Stimulated activated CD4-positive, alpha-beta T cell treated with anti-CD3 and anti-CD28 coated beads, Interleukin-1b, Interleukin-23, amount 100 ng/mL, for 48 hours (primary cell): Measurements from ENCODE around the gene RPN2.
A peak's percentile ranks its signal among the peaks of the same experiment; 100 is the strongest.

Experiments used
- DNase-seq: peaks from one replicate; pipeline ENCODE4 v3.0.0-alpha.2; 2020

The RPN2 gene

GRCh38 chr20:37243937-37244571 lies 64.9 kb downstream of the RPN2 start:
- no peak for DNase-seq

GRCh38 chr20:37244572-37244957 lies 65.4 kb downstream of the RPN2 start:
- no peak for DNase-seq

- DNase-seq: no peak
These were observed 66.4 kb downstream of the RPN2 start for GRCh38 chr20:37245216-37246150.

GRCh38 chr20:37246736-37247135 lies 67.6 kb downstream of the RPN2 start:
- no peak for DNase-seq

- no peak for DNase-seq
These were observed 68.4 kb downstream of the RPN2 start for GRCh38 chr20:37247547-37247946.

GRCh38 chr20:37249304-37249703 lies 70.2 kb downstream of the RPN2 start:
- DNase-seq: no peak

GRCh38 chr20:37251825-37252477 lies 72.8 kb downstream of the RPN2 start:
- no peak for DNase-seq

GRCh38 chr20:37253087-37253486 lies 74.0 kb downstream of the RPN2 start:
- no peak for DNase-seq

- no peak for DNase-seq
These were observed 75.2 kb downstream of the RPN2 start for GRCh38 chr20:37254114-37254878.

- DNase-seq: no peak
These were observed 77.2 kb downstream of the RPN2 start for GRCh38 chr20:37256286-37256685.

GRCh38 chr20:37257530-37257929 lies 78.4 kb downstream of the RPN2 start:
- DNase-seq: no peak

GRCh38 chr20:37257988-37258387 lies 78.9 kb downstream of the RPN2 start:
- DNase-seq: no peak

GRCh38 chr20:37259031-37259430 lies 79.9 kb downstream of the RPN2 start:
- no peak for DNase-seq

- DNase-seq: no peak
These were observed 80.7 kb downstream of the RPN2 start for GRCh38 chr20:37259865-37260264.

GRCh38 chr20:37260923-37261322 lies 81.8 kb downstream of the RPN2 start:
- no peak for DNase-seq

GRCh38 chr20:37261714-37262113 lies 82.6 kb downstream of the RPN2 start, which contains the start of gene GHRH:
Gene GHRH (minus strand): TSS chr20:37261814. CDS start chr20:37256889, 4,925 bp downstream.
- no peak for DNase-seq

- DNase-seq: no peak
These were observed 83.4 kb downstream of the RPN2 start for GRCh38 chr20:37262505-37262904.

- DNase-seq: no peak
These were observed 84.6 kb downstream of the RPN2 start for GRCh38 chr20:37263686-37264085.

GRCh38 chr20:37265152-37265551 lies 86.0 kb downstream of the RPN2 start:
- peak; percentile 40 for DNase-seq

GRCh38 chr20:37266940-37267666 lies 88.0 kb downstream of the RPN2 start:
- no peak for DNase-seq

- no peak for DNase-seq
These were observed 88.7 kb downstream of the RPN2 start for GRCh38 chr20:37267667-37268313.
